Hippocampal formation (tissue), 2 donors: ENCODE data around the gene ADGRG1.

Experiments
- DNase-seq, 2 donors: peaks; one replicate each; lab custom pipeline; 2025; lab: John Stamatoyannopoulos, UW

The ADGRG1 gene

GRCh38 chr16:57682809-57683635 lies 54.6 kb downstream of the ADGRG1 start:
- no peak for DNase-seq

GRCh38 chr16:57683636-57684545 lies 55.5 kb downstream of the ADGRG1 start:
- no peak for DNase-seq

GRCh38 chr16:57684626-57685358 lies 56.4 kb downstream of the ADGRG1 start:
- no peak for DNase-seq

- no peak for DNase-seq
These were observed 57.2 kb downstream of the ADGRG1 start for GRCh38 chr16:57685633-57686032.

DNA sequence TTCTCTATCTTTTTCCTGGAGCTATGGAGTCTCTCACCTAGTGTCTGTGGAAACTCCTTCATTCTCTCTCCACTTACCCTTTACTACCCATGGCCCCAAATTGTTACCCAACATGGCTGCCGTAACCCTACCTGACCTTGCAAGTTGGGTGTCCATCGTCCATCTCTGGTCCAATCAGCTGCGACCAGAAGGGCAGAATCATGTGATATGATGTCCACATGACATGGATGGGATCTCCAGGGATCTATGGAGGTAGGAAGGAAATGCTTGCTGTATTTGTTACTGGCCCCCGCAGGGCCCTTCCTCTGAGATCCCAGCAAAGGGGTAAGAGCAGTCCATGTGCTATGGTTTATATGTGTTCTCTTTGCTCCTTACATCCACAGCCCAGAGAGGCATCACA lies 58.1 kb downstream of the ADGRG1 start:
- DNase-seq: no peak

DNA sequence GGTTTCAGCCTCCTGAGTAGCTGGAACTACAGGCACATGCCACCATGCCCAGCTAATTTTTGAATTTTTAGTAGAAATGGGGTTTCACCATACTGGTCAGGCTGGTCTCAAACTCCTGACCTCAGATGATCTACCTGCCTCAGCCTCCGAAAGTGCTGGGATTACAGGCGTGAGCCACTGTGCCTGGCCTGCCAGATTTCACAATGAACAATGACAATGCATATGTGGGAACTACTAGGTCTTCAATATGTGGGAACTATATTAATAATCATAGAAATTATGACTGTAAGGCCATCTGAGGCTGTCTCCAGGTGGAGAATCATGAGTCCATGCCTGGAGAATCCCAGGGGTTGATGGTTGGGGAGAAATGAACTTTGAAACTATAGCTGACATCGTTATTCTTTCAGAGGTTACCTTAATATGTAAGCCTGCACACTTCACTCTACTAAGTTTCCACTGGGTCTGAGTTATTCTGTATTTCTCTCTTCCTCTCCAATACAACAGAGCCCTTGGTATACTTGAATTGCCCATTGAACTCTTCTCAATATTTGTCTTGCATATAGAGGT lies 59.0 kb downstream of the ADGRG1 start:
- DNase-seq: no peak

- DNase-seq: no peak
These were observed 60.1 kb downstream of the ADGRG1 start for GRCh38 chr16:57688487-57688986.

DNA sequence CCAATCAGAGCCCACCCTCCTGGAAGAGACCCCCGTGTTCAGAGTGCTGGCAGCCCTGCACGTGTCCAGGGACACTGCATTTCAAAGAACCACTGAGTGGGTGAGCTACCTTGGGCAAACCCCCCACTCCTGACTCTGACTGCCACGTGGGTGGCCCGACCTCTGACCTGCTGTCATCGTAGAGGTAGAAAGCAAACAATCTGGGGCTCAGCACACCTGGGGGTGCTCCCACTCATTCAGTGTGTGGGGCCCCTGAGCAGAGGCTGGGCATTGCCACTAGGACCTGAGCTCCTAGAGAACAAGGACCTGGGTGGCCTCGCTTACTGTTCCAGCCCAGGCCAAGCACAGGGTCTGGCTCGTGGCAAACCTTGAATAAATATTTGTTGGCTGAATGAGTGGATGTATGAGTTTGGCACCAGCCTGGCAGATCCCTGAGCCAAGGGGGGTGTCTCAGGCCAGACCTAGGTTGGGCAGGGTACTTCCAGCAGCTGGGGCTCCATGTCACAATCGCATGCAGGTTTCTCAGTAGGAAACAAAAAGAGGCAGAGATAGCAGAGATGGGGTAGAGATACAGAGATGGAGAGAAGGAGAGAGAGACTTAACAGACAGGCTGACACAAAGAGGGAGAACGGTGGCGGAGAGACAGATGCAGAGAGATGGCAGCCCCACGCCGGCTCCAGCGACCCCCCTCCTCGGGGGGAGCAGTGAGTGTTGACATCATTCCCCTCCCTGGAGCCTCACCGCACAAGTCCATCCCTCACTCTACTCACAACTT lies 60.7 kb downstream of the ADGRG1 start:
- DNase-seq: no peak

- no peak for DNase-seq
These were observed 61.5 kb downstream of the ADGRG1 start for GRCh38 chr16:57689762-57690558.

- DNase-seq: no peak
These were observed 62.5 kb downstream of the ADGRG1 start for GRCh38 chr16:57690782-57691471.

- no peak for DNase-seq
These were observed 64.2 kb downstream of the ADGRG1 start for GRCh38 chr16:57692636-57693035.

GRCh38 chr16:57693550-57693949 lies 65.1 kb downstream of the ADGRG1 start:
- DNase-seq: no peak

GRCh38 chr16:57694231-57694724 lies 65.8 kb downstream of the ADGRG1 start:
- no peak for DNase-seq

DNA sequence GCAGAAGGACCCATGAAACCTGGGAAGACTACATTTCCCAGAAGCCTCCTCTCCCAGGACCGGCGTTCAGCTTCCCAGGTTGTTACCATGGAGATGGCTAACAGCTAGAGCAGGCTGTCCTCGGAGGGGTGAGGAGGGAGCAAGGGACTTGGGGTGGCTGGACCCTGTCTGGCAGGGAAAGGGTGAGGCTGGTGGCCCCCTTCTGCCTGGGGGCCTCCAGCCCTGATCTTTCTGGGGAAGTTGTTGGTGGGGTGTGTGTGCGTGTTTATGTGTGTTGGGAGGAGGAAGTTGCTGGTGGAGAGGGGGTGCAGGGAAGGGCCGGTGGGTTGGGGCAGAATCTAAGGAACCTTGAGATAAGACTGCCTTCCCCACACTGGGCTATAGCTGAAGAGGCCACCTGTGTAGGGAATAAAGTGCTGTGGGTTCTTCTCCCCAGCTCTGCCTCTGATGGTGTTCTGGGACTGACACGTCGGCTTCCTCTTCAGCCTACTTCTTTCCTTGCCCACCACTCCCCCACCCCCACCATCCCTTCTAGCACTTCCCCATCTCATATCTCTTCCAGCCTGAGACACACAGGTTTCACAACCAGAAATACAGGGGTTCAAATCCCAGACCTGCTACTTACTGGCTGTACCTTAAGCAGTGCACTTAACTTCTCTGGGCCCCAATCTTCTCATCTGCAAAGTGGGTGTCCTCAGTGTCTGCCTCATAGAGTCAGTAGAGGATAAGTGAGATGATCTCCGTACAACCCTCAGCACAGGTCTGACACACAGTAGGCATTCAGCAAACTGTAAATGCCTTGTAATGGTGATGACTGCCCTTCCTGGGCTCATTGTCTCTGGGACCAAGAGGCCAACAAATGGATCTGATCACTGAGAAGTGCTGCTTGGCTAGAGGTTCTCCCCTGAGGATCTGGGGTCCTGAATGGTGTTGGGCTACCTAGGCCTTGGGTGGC lies 66.6 kb downstream of the ADGRG1 start, which contains the start of gene DRC7:
DRC7 (plus strand) TSS at position 82 of the 955 bp plus-strand sequence. CDS start 3,144 bp downstream, outside the sequence.
- DNase-seq: peak; percentile 31 to 57

DNA sequence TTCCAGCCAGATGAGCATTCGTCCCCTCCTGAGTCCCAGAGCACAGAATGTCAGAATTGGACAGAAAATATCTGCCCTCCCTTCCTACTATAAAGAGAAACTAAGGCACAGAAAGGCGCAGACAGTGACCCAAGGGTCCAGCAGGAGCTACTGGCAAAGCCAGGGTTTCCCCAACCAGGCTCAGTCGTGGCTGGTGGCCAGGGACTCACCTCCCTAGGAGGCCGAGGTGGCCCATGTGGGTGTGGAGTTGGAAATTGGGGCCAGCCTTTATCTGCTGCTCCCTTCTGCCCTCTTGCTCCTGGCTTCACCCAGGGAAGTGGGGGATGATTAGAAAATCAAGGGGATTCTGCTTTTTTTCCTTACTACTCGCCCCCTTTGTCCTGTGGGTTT lies 67.2 kb downstream of the ADGRG1 start:
- no peak for DNase-seq

DNA sequence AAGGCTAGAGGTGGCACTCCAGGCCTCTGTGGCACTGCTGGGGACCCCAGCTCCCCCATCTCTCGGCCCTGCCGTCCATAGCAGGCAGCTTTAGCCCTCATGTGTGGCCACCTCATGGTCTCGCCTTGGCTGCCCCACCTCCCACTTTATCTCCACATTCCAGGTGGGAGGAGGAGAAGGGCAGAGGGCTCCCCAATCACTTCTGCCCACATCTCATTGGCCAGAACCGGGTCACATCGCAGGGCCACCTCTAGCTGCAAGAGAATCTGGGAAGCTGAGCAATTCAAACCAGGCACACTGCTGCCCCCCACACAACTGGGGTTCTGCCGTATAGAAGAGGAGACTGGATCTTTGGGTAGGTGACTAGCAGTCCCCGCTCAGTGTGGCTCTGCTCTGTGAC lies 67.8 kb downstream of the ADGRG1 start:
- DNase-seq: no peak

GRCh38 chr16:57697896-57698537 lies 69.6 kb downstream of the ADGRG1 start:
- DNase-seq: no peak
